ENCODE results near the gene TCTN2. TPM values are rescaled to one million over a fixed set of nuclear protein-coding genes. Genes with fewer than 3 reads are reported as not detected.

The TCTN2 gene
- total and polyA plus RNA-seq, 3 experiments from 2014 or later, result 1.5 to 5.7 (median 5.5) TPM

GRCh38 chr12:123696646-123697045 lies 25.7 kb downstream of the TCTN2 start:
- POLR2A ChIA-PET, result no interaction called here
- no peaks in the 10 kb centered on the region for H3K27me3 ChIP-seq (ENCODE audit: insufficient read depth, low read length, poor library complexity, severe bottlenecking)

GRCh38 chr12:123705935-123706334 lies 35.0 kb downstream of the TCTN2 start:
- no peak for DNase-seq
- no peak overlapping the region for H3K4me3 ChIP-seq (ENCODE audit: low read length)
- Mint-ChIP-seq H3K27me3 (no peaks in the 10 kb centered on the region), H3K4me1 (peaks cover 2 to 3% (median 3%) of the 10 kb centered on the region in 3 donors), H3K27ac (peak overlapping the region in 1 of 8 donors; percentile 86), H3K36me3 (peaks cover 0 to 20% (median 9%) of the 10 kb centered on the region in 3 donors), H3K9me3 (no peaks in the 10 kb centered on the region), H3K4me3 (no peak overlapping the region)
- no peaks in the 10 kb centered on the region for H3K27me3 ChIP-seq (ENCODE audit: insufficient read depth, low read length, poor library complexity, severe bottlenecking)
- ChIA-PET CTCF (no interaction called here), POLR2A (no interaction called here)
- H3K27ac ChIP-seq (ENCODE audit: low read depth, low read length), result no peak overlapping the region
- peaks cover 2% of the 10 kb centered on the region for H3K4me1 ChIP-seq (ENCODE audit: insufficient read depth, low read length)
- H3K36me3 ChIP-seq (ENCODE audit: insufficient read depth, low read length), result no peaks in the 10 kb centered on the region
- no peaks in the 10 kb centered on the region for H3K9me3 ChIP-seq (ENCODE audit: low read length)

More at GRCh38 chr12:123696646-123697045, 25.7 kb downstream of the TCTN2 start:
- Histone ChIP-seq H3K27ac (ENCODE audit: low read depth, low read length) (no peak overlapping the region), H3K36me3 (ENCODE audit: insufficient read depth, low read length) (peaks cover 4% of the 10 kb centered on the region), H3K4me1 (ENCODE audit: insufficient read depth, low read length) (no peaks in the 10 kb centered on the region), H3K4me3 (ENCODE audit: low read length) (no peak overlapping the region), H3K9me3 (ENCODE audit: low read length) (no peaks in the 10 kb centered on the region)
- Mint-ChIP-seq H3K4me1 (no peaks in the 10 kb centered on the region), H3K9me3 (no peaks in the 10 kb centered on the region), H3K27ac (no peak overlapping the region), H3K36me3 (peaks cover 0 to 46% (median 6%) of the 10 kb centered on the region in 3 donors), H3K4me3 (no peak overlapping the region), H3K27me3 (no peaks in the 10 kb centered on the region)
- no peak for DNase-seq
- CTCF ChIA-PET, result interaction anchor here (1.4 kb wide), 1 partner anchor 12 kb away, joined by 3 read pairs; no protein-coding TSS in a partner anchor

GRCh38 chr12:123707466-123707865 lies 36.6 kb downstream of the TCTN2 start:
- H3K36me3 ChIP-seq (ENCODE audit: insufficient read depth, low read length), result no peaks in the 10 kb centered on the region
- no peaks in the 10 kb centered on the region for H3K27me3 Mint-ChIP-seq
- peaks cover 6 to 9% (median 8%) of the 10 kb centered on the region in 3 donors for H3K4me1 Mint-ChIP-seq
- H3K4me1 ChIP-seq (ENCODE audit: insufficient read depth, low read length), result peaks cover 9% of the 10 kb centered on the region
- no peaks in the 10 kb centered on the region for H3K27me3 ChIP-seq (ENCODE audit: insufficient read depth, low read length, poor library complexity, severe bottlenecking)
- CTCF ChIA-PET, result no interaction called here
- H3K9me3 Mint-ChIP-seq, result no peaks in the 10 kb centered on the region
- H3K36me3 Mint-ChIP-seq, result peaks cover 0 to 20% (median 5%) of the 10 kb centered on the region in 3 donors
- H3K9me3 ChIP-seq (ENCODE audit: low read length), result no peaks in the 10 kb centered on the region
- H3K27ac Mint-ChIP-seq, result no peak overlapping the region
- POLR2A ChIA-PET, result no interaction called here
- no peak overlapping the region for H3K4me3 ChIP-seq (ENCODE audit: low read length)
- no peak overlapping the region for H3K27ac ChIP-seq (ENCODE audit: low read depth, low read length)
- no peak overlapping the region for H3K4me3 Mint-ChIP-seq
- no peak for DNase-seq

GRCh38 chr12:123712780-123713319 lies 41.9 kb downstream of the TCTN2 start:
- peak overlapping the region; percentile 87 for H3K4me3 ChIP-seq (ENCODE audit: low read length)
- H3K4me3 Mint-ChIP-seq, result peak overlapping the region; percentile 82 to 96 (median 89)

GRCh38 chr12:123713398-123713797 lies 42.5 kb downstream of the TCTN2 start:
- Histone ChIP-seq H3K27me3 (ENCODE audit: insufficient read depth, low read length, poor library complexity, severe bottlenecking) (no peaks in the 10 kb centered on the region), H3K36me3 (ENCODE audit: insufficient read depth, low read length) (no peaks in the 10 kb centered on the region), H3K27ac (ENCODE audit: low read depth, low read length) (peak overlapping the region; percentile 75), H3K9me3 (ENCODE audit: low read length) (no peaks in the 10 kb centered on the region), H3K4me3 (ENCODE audit: low read length) (peak overlapping the region; percentile 87), H3K4me1 (ENCODE audit: insufficient read depth, low read length) (peaks cover 36% of the 10 kb centered on the region)
- Mint-ChIP-seq H3K4me3 (peak overlapping the region; percentile 82 to 96 (median 89)), H3K27me3 (no peaks in the 10 kb centered on the region), H3K36me3 (peaks cover 0 to 10% (median 0%) of the 10 kb centered on the region in 3 donors), H3K27ac (peak overlapping the region; percentile 62 to 90 (median 82)), H3K4me1 (peaks cover 35 to 46% (median 35%) of the 10 kb centered on the region in 3 donors), H3K9me3 (no peaks in the 10 kb centered on the region)
- no peak for DNase-seq
- ChIA-PET CTCF (no interaction called here), POLR2A (no interaction called here)

More at GRCh38 chr12:123712780-123713319, 41.9 kb downstream of the TCTN2 start:
- peaks cover 36% of the 10 kb centered on the region for H3K4me1 ChIP-seq (ENCODE audit: insufficient read depth, low read length)
- no peak for DNase-seq
- no peaks in the 10 kb centered on the region for H3K9me3 ChIP-seq (ENCODE audit: low read length)
- Mint-ChIP-seq H3K9me3 (no peaks in the 10 kb centered on the region), H3K27me3 (no peaks in the 10 kb centered on the region), H3K27ac (peak overlapping the region; percentile 62 to 96 (median 86)), H3K4me1 (peaks cover 35 to 46% (median 35%) of the 10 kb centered on the region in 3 donors), H3K36me3 (peaks cover 0 to 12% (median 0%) of the 10 kb centered on the region in 3 donors)
- H3K36me3 ChIP-seq (ENCODE audit: insufficient read depth, low read length), result no peaks in the 10 kb centered on the region
- no peaks in the 10 kb centered on the region for H3K27me3 ChIP-seq (ENCODE audit: insufficient read depth, low read length, poor library complexity, severe bottlenecking)
- ChIA-PET CTCF (interaction anchor here (1.2 kb wide), 1 partner anchor 44 kb away, joined by 3 read pairs; no protein-coding TSS in a partner anchor), POLR2A (interaction anchor here (1.2 to 1.8 kb wide), 3 partner anchors 12 to 348 kb away, joined by 3 to 6 read pairs (median 4); partner anchors contain the start of gene DDX55)
- H3K27ac ChIP-seq (ENCODE audit: low read depth, low read length), result peak overlapping the region; percentile 75

GRCh38 chr12:123713823-123714585 lies 43.1 kb downstream of the TCTN2 start:
- Histone ChIP-seq H3K27ac (ENCODE audit: low read depth, low read length) (peak overlapping the region; percentile 75), H3K36me3 (ENCODE audit: insufficient read depth, low read length) (no peaks in the 10 kb centered on the region), H3K4me1 (ENCODE audit: insufficient read depth, low read length) (peaks cover 36% of the 10 kb centered on the region), H3K4me3 (ENCODE audit: low read length) (peak overlapping the region; percentile 87), H3K9me3 (ENCODE audit: low read length) (no peaks in the 10 kb centered on the region), H3K27me3 (ENCODE audit: insufficient read depth, low read length, poor library complexity, severe bottlenecking) (no peaks in the 10 kb centered on the region)
- H3K4me1 Mint-ChIP-seq, result peaks cover 35 to 49% (median 35%) of the 10 kb centered on the region in 3 donors
- ChIA-PET POLR2A (no interaction called here), CTCF (interaction anchor here (1.2 kb wide), 1 partner anchor 10 kb away, joined by 3 read pairs; no protein-coding TSS in a partner anchor)
- peaks cover 0 to 12% (median 0%) of the 10 kb centered on the region in 3 donors for H3K36me3 Mint-ChIP-seq
- no peak for DNase-seq
- peak overlapping the region; percentile 82 to 96 (median 89) for H3K4me3 Mint-ChIP-seq
- peak overlapping the region in 7 of 8 donors; percentile 62 to 89 (median 82) for H3K27ac Mint-ChIP-seq
- no peaks in the 10 kb centered on the region for H3K27me3 Mint-ChIP-seq
- H3K9me3 Mint-ChIP-seq, result no peaks in the 10 kb centered on the region

GRCh38 chr12:123715195-123715594 lies 44.3 kb downstream of the TCTN2 start:
- Histone ChIP-seq H3K9me3 (ENCODE audit: low read length) (no peaks in the 10 kb centered on the region), H3K4me3 (ENCODE audit: low read length) (no peak overlapping the region), H3K4me1 (ENCODE audit: insufficient read depth, low read length) (peaks cover 36% of the 10 kb centered on the region), H3K27me3 (ENCODE audit: insufficient read depth, low read length, poor library complexity, severe bottlenecking) (no peaks in the 10 kb centered on the region), H3K27ac (ENCODE audit: low read depth, low read length) (no peak overlapping the region), H3K36me3 (ENCODE audit: insufficient read depth, low read length) (peaks cover 4% of the 10 kb centered on the region)
- no peaks in the 10 kb centered on the region for H3K9me3 Mint-ChIP-seq
- peak overlapping the region in 2 of 8 donors; percentile 29 to 83 for H3K27ac Mint-ChIP-seq
- H3K4me3 Mint-ChIP-seq, result peak overlapping the region in 5 of 7 donors; percentile 1 to 96 (median 50)
- ChIA-PET POLR2A (no interaction called here), CTCF (interaction anchor here (1.2 kb wide), 1 partner anchor 9 kb away, joined by 3 read pairs; no protein-coding TSS in a partner anchor)
- peaks cover 0 to 22% (median 4%) of the 10 kb centered on the region in 3 donors for H3K36me3 Mint-ChIP-seq
- H3K27me3 Mint-ChIP-seq, result no peaks in the 10 kb centered on the region
- DNase-seq, result no peak
- H3K4me1 Mint-ChIP-seq, result peaks cover 35 to 51% (median 35%) of the 10 kb centered on the region in 3 donors

GRCh38 chr12:123717350-123717749 lies 46.4 kb downstream of the TCTN2 start:
- H3K27me3 Mint-ChIP-seq, result no peaks in the 10 kb centered on the region
- peaks cover 27% of the 10 kb centered on the region for H3K4me1 ChIP-seq (ENCODE audit: insufficient read depth, low read length)
- no peak overlapping the region for H3K4me3 ChIP-seq (ENCODE audit: low read length)
- DNase-seq, result no peak
- no peaks in the 10 kb centered on the region for H3K9me3 ChIP-seq (ENCODE audit: low read length)
- no peak overlapping the region for H3K4me3 Mint-ChIP-seq
- no peak overlapping the region for H3K27ac ChIP-seq (ENCODE audit: low read depth, low read length)
- peaks cover 0 to 35% (median 6%) of the 10 kb centered on the region in 3 donors for H3K36me3 Mint-ChIP-seq
- ChIA-PET POLR2A (interaction anchor here (0.5 kb wide), 1 partner anchor 524 kb away, joined by 3 read pairs; no protein-coding TSS in a partner anchor), CTCF (no interaction called here)
- H3K27me3 ChIP-seq (ENCODE audit: insufficient read depth, low read length, poor library complexity, severe bottlenecking), result no peaks in the 10 kb centered on the region
- peaks cover 7% of the 10 kb centered on the region for H3K36me3 ChIP-seq (ENCODE audit: insufficient read depth, low read length)
- peak overlapping the region in 1 of 8 donors; percentile 44 for H3K27ac Mint-ChIP-seq
- peaks cover 26 to 47% (median 29%) of the 10 kb centered on the region in 3 donors for H3K4me1 Mint-ChIP-seq
- no peaks in the 10 kb centered on the region for H3K9me3 Mint-ChIP-seq
